Measurements from ENCODE around the gene MIX23. TPM values are rescaled to one million over a fixed set of nuclear protein-coding genes. Genes with fewer than 3 reads are reported as not detected.

Gene MIX23
- polyA plus RNA-seq, 3 donors: 3.9 to 8.2 (median 5.2) TPM

- Mint-ChIP-seq H3K4me3 (no peak overlapping the region), H3K9me3 (no peaks in the 10 kb centered on the region), H3K27me3 (ENCODE audit: low read depth in 3 of 3) (no peaks in the 10 kb centered on the region), H3K36me3 (peaks cover 29 to 36% of the 10 kb centered on the region in 2 donors), H3K4me1 (peaks cover 7% of the 10 kb centered on the region), H3K27ac (peak overlapping the region in 1 of 7 donors; percentile 77)
- H3K9ac ChIP-seq (ENCODE audit: insufficient read depth, low read length, poor library complexity, severe bottlenecking): no peak overlapping the region
- no peak overlapping the region for H3K4me3 ChIP-seq (replicated peaks in 1 of 3; ENCODE audit: low read depth in 2 of 3, low read length in 3 of 3)
- intact Hi-C loops (cut with micrococcal nuclease): no loop called here
- H3K36me3 ChIP-seq (replicated peaks in 1 of 2; ENCODE audit: control insufficient read depth in 1 of 2, insufficient read depth in 2 of 2, low read length in 2 of 2): peaks cover 21 to 49% of the 10 kb centered on the region in 2 donors
- no peak overlapping the region for H2AFZ ChIP-seq (ENCODE audit: insufficient read depth, low read depth, low read length, poor library complexity, severe bottlenecking)
- no peak overlapping the region for H3K4me2 ChIP-seq (replicated peaks; ENCODE audit: extremely low read depth, low read length, poor library complexity, severe bottlenecking)
- TF ChIP-seq, protein P1, sequence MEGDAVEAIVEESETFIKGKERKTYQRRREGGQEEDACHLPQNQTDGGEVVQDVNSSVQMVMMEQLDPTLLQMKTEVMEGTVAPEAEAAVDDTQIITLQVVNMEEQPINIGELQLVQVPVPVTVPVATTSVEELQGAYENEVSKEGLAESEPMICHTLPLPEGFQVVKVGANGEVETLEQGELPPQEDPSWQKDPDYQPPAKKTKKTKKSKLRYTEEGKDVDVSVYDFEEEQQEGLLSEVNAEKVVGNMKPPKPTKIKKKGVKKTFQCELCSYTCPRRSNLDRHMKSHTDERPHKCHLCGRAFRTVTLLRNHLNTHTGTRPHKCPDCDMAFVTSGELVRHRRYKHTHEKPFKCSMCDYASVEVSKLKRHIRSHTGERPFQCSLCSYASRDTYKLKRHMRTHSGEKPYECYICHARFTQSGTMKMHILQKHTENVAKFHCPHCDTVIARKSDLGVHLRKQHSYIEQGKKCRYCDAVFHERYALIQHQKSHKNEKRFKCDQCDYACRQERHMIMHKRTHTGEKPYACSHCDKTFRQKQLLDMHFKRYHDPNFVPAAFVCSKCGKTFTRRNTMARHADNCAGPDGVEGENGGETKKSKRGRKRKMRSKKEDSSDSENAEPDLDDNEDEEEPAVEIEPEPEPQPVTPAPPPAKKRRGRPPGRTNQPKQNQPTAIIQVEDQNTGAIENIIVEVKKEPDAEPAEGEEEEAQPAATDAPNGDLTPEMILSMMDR (IDR thresholded peaks at IDR 0.05): no peak
- peaks cover 6 to 10% of the 10 kb centered on the region in 2 donors for H3K4me1 ChIP-seq (ENCODE audit: control insufficient read depth in 1 of 2, insufficient read depth in 2 of 2, low read length in 2 of 2)
- H3K9me3 ChIP-seq (replicated peaks in 1 of 2; ENCODE audit: control insufficient read depth in 1 of 2, insufficient read depth in 1 of 2, low read length in 2 of 2): no peaks in the 10 kb centered on the region
- H4K20me1 ChIP-seq (ENCODE audit: insufficient read depth, low read length): peaks cover 30% of the 10 kb centered on the region
- H3K27me3 ChIP-seq (ENCODE audit: control insufficient read depth in 2 of 2, insufficient read depth in 2 of 2, low read length in 2 of 2): no peaks in the 10 kb centered on the region
- DNase-seq: no peak
- no peak overlapping the region for H3K27ac ChIP-seq (ENCODE audit: low read depth in 1 of 2, low read length in 2 of 2)
- 100% methylated on average over 1 of the region's 4 CpGs for WGBS (ENCODE audit: insufficient coverage)
- H3K79me2 ChIP-seq (ENCODE audit: insufficient read depth, low read length): peaks cover 51% of the 10 kb centered on the region
These were observed 38.1 kb upstream of the MIX23 start for GRCh38 chr3:122421101-122421500.

DNA sequence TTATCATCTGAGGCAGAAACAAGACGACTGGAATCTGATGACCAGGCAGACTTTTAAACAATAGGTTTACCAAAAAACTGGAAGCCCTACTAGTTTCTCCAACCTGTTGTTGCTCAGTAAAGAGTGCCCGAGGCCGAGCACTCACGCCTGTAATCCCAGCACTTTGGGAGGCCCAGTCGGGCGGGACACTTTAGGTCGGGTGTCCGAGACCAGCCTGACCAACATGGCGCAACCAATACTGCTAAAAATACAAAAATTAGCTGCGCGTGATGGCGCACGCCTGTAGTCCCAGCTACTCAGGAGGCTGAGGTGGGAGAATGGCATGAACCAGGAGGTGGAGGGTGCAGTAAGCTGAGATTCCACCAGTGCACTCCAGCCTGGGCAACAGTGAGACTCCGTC, 33.9 kb upstream of the MIX23 start:
- peak overlapping the region; percentile 89 for H3K4me2 ChIP-seq (replicated peaks; ENCODE audit: extremely low read depth, low read length, poor library complexity, severe bottlenecking)

More for the DNA sequence above, 33.9 kb upstream of the MIX23 start:
- peak overlapping the region; percentile 94 to 98 (median 95) for H3K27ac Mint-ChIP-seq
- no peaks in the 10 kb centered on the region for H3K27me3 Mint-ChIP-seq (ENCODE audit: low read depth in 3 of 3)
- H3K4me1 Mint-ChIP-seq: peaks cover 33% of the 10 kb centered on the region
- peak in 1 of 3 donors; percentile 4 for DNase-seq
- peaks cover 7% of the 10 kb centered on the region for H4K20me1 ChIP-seq (ENCODE audit: insufficient read depth, low read length)
- peak overlapping the region; percentile 73 to 97 (median 94) for H3K4me3 ChIP-seq (replicated peaks in 1 of 3; ENCODE audit: low read depth in 2 of 3, low read length in 3 of 3)
- 54% methylated on average over 8 of the region's 14 CpGs for WGBS (ENCODE audit: insufficient coverage)
- peak overlapping the region; percentile 84 for H2AFZ ChIP-seq (ENCODE audit: insufficient read depth, low read depth, low read length, poor library complexity, severe bottlenecking)
- no peaks in the 10 kb centered on the region for H3K9me3 Mint-ChIP-seq
- H3K4me1 ChIP-seq (ENCODE audit: control insufficient read depth in 1 of 2, insufficient read depth in 2 of 2, low read length in 2 of 2): peaks cover 16 to 25% of the 10 kb centered on the region in 2 donors
- peak overlapping the region; percentile 93 to 95 for H3K4me3 Mint-ChIP-seq
- TF ChIP-seq, protein P1 (IDR thresholded peaks at IDR 0.05): no peak
- H3K9me3 ChIP-seq (replicated peaks in 1 of 2; ENCODE audit: control insufficient read depth in 1 of 2, insufficient read depth in 1 of 2, low read length in 2 of 2): no peaks in the 10 kb centered on the region
- peak overlapping the region; percentile 81 for H3K9ac ChIP-seq (ENCODE audit: insufficient read depth, low read length, poor library complexity, severe bottlenecking)
- peaks cover 3 to 25% of the 10 kb centered on the region in 2 donors for H3K36me3 ChIP-seq (replicated peaks in 1 of 2; ENCODE audit: control insufficient read depth in 1 of 2, insufficient read depth in 2 of 2, low read length in 2 of 2)
- H3K36me3 Mint-ChIP-seq: peaks cover 9 to 17% of the 10 kb centered on the region in 2 donors
- peak overlapping the region in 1 of 2 donors; percentile 92 for H3K27ac ChIP-seq (ENCODE audit: low read depth in 1 of 2, low read length in 2 of 2)
- H3K79me2 ChIP-seq (ENCODE audit: insufficient read depth, low read length): peaks cover 84% of the 10 kb centered on the region
- H3K27me3 ChIP-seq (ENCODE audit: control insufficient read depth in 2 of 2, insufficient read depth in 2 of 2, low read length in 2 of 2): no peaks in the 10 kb centered on the region
- intact Hi-C loops (cut with micrococcal nuclease): loop anchor here (5.0 to 10.0 kb wide), 3 partner anchors 35 to 872 kb away; partner anchors contain the start of genes POLQ (in 2 of the 2), FAM162A (in 1 of the 2), KPNA1 (in 1 of the 2) and MIX23 (in 1 of the 2)

All from CD14-positive monocyte (primary cell).